GM18520 (cell line): ENCODE results near the gene C2CD4C.
"Not testable (repeated sequence)": the region's sequence is repeated elsewhere in the genome, so short reads cannot be mapped to it uniquely, and the experiment has no call there.

Experiments used
- ATAC-seq: cut with Tn5 transposase; IDR thresholded peaks from one replicate; pipeline ENCODE4 v1.9.1; 2021; ENCODE audit not compliant: unreplicated experiment

Gene C2CD4C

GRCh38 chr19:439167-439900, 30.4 kb upstream of the C2CD4C start:
- no peak for ATAC-seq

DNA sequence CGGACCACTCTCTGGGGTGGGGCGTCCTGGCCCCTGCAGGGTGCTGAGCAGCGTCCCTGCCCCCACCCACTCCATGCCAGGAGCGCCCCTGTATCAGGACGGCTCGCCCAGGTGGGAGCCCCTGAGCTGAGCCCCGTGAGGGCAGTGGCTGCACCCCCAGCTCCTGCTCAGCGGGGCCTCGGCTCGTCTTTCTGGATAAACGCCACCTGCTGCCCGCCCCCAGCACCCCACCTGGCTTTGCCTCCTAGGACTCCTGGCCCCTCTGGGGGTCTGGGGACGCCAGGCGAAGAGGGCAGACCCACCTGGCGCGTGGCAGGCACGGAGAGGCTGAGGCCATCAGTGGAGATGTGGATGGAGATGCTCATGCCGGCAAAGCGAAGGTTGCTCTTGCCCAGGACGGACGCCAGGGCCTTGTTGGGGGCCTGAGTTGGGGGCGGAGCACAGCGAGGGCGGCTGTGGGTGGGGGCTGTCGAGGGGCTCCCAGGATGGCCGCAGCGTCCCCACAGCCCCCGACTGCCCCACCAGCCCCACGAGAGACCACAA, 29.5 kb upstream of the C2CD4C start:
- no peak for ATAC-seq

DNA sequence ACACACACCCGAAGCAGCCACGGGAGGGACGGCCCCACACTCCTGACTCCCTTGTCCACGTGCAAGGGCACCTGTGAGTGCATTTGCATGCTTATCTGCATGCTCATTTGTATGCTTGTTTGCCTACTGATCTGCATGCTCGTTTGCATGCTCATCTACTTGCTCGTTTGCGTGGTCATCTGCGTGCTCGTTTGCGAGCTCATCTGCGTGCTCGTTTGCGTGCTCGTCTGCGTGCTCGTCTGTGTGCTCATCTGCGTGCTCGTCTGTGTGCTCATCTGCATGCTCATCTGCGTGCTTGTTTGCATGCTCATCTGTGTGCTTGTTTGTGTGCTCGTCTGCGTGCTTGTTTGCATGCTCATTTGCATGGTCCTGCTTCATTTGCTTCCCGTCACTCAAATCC, 28.1 kb upstream of the C2CD4C start:
- no peak for ATAC-seq

- ATAC-seq = no peak
Observed at GRCh38 chr19:436413-436950, 27.5 kb upstream of the C2CD4C start.

- ATAC-seq = no peak
Observed at GRCh38 chr19:435707-436412, 26.9 kb upstream of the C2CD4C start.

DNA sequence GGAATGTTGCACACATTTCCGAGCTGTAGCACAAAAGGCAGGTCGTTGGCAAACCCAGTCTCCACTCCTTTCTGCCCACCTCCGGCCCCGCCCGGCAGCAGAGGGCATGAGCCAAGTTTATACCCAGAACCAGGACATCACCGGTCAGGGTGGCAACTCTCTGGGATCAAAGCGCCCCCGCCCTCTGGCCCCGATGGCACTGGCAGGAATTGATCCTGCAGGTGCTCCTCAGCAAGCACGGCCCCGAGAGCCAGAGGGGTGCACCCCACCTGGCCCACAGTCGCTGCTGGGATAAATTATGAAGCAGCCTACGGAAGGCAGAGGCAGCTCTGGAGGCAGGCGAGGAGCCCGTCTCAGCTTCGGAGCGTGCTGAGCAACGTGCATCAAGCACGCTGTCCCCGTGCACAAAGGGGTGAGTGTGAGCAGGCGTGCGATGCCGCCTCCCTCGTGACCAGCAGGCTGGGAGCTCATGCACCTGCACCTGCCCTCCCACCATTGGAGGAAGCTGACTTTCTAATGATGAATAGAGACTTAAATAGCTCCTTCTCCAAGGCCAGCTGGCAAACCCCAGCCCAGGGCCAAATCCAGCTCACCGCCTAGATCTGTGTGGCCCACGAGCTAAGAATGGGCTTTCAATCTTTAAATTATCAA, 26.2 kb upstream of the C2CD4C start:
- no peak for ATAC-seq

GRCh38 chr19:434152-434960, 25.4 kb upstream of the C2CD4C start:
- ATAC-seq = no peak

GRCh38 chr19:430701-431100, 21.8 kb upstream of the C2CD4C start:
- no peak for ATAC-seq

- ATAC-seq = no peak
Observed at GRCh38 chr19:428149-428548, 19.2 kb upstream of the C2CD4C start.

DNA sequence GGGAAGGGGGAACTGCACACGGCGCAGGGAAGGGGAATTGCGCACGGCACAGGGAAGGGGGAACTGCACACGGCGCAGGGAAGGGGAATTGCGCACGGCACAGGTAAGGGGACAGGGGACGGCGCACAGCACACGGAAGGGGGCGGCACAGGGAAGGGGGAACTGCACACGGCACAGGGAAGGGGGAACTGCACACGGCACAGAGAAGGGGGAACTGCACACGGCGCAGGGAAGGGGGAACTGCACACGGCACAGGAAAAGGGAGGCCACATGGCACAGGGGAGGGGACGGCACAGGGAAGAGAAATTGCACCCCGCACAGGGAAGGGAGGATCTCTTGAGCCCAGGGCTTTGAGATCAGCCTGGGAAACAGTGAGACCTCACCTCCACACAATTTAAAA, 18.7 kb upstream of the C2CD4C start:
- ATAC-seq = not testable (repeated sequence)

DNA sequence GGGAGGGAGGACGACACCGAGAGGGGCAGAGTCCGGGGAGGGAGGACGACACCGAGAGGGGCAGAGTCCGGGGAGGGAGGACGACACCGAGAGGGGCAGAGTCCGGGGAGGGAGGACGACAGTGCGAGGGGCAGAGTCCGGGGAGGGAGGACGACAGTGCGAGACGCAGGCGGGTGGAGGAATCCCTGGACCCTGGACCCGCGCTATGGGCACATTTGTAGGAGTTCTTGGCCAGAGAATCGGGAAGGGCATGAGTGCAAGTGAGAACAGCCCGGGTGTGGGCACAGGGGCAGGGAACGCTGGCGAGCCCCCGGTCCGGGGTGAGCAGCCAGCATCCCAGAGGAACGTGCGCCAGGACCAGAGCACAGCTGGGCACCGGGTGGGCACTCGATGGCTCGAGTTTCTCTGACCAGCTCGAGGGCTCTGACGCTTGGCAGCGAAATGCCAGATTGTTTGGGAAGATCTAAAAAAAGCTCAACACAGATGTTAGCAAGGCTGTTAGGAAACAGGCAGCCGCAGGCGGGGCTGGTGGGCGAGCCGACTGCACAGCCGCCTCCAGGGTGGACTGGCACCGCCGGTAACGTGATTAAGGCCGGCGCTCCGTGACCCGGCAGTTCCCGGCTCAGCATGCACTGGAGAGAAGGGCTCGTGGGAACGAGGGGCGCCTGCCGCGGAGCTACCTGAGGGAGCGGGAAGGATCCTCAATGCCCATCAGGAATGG, 17.9 kb upstream of the C2CD4C start:
- ATAC-seq = no peak

GRCh38 chr19:425056-425455, 16.1 kb upstream of the C2CD4C start:
- no peak for ATAC-seq

GRCh38 chr19:424546-424945, 15.6 kb upstream of the C2CD4C start:
- ATAC-seq = no peak

DNA sequence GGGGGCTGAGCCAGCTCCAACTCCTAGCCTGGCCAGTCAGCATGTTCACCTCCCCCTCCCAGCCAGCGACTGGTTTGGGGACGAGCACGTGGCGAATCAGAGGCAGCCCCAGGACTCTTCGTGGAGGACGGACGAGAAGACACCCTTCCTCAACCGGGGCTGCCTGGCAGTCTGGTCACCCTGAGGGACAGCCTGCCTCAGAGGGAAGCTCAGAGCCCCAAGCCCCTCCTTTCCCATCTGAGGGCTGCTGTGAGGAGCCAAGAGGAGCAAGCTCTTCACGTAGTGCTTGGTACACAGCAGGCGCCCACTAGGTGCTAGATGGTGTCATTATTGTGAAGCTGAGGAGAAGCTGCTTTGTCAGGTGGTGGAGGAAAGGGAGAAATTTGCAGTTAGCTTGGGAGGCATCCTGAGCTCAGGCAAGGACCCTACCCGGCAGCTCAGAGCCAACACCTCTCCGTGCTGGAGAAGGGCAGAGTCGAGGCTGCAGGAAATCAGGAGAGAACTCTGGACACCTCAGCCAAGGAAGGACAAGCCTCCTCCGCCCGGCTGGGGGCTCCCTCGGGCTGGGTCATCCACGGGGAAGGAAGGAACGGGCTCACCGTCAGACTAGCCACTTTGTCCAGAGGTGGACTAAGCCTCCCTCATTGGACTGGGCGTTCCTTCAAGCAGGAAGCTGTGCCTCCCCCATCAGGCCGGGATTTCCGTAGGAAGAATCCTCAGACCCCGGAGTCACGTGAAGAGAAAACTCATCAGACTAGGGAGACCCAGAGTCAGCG, 14.9 kb upstream of the C2CD4C start:
- ATAC-seq = no peak

DNA sequence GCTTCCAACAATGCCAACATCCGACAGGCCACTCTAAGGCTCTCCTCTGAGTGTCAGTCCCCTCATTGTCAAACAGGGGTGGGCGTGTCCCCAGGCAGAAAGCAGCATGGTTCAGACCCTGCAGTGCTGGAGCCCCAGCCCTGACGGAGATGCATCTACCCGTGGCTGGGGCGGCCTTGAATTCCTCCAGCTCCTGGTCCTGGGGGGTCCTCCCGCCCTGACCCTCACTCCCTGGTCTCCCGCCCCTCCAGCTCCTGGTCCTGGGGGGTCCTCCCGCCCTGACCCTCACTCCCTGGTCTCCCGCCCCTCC, 13.9 kb upstream of the C2CD4C start:
- not testable (repeated sequence) for ATAC-seq

- ATAC-seq = no peak
Observed at GRCh38 chr19:422213-422916, 13.4 kb upstream of the C2CD4C start.

DNA sequence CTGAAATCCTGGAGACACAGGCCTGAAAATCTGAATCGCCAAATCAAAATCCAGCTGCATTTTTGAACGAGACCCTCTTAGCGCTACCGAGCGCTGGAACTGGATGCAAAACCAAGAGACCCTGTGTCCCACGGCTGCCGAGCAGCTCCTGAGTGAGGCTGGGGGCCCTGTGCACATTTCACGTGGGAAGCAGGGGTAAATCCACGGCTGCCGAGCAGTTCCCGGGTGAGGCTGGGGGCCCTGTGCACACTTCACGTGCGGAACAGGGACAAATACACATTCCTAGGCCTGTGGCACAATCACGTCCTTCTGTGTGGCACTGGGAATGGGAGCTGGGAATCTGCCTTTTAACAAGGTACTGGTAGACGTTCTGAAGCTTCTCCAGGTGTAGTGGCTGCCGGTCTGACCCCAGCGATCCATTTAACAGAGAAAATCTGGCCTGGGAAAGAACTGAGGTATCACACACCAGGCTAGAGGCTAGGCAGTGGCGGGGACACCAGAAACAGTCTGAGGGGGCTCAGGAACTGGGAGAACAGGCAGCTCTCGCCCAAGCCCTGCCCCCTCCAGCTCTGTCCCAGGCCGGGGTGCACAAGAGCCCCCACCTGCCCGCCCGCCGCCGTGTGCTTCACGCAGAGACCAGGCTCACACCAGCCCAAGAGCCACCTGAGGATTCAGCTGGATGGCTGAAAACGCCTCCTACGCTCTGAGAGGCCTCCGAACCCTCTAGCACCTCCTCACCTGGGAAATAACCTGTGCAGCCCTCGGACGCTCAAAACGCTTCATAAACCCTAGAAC, 11.0 kb upstream of the C2CD4C start:
- no peak for ATAC-seq
